SW 1271 (cell line): ENCODE results near the gene FNBP1L.
A peak's percentile ranks its signal among the peaks of the same experiment; 100 is the strongest.

Experiments used
- DNase-seq, 2 experiments: peaks; one replicate each; lab custom pipeline; 2025; lab: John Stamatoyannopoulos, UW

The FNBP1L gene

GRCh38 chr1:93489756-93490155 lies 41.8 kb downstream of the FNBP1L start:
- no peak for DNase-seq

GRCh38 chr1:93490357-93490756 lies 42.4 kb downstream of the FNBP1L start:
- no peak for DNase-seq

GRCh38 chr1:93495911-93496310 lies 48.0 kb downstream of the FNBP1L start:
- DNase-seq = no peak

DNA sequence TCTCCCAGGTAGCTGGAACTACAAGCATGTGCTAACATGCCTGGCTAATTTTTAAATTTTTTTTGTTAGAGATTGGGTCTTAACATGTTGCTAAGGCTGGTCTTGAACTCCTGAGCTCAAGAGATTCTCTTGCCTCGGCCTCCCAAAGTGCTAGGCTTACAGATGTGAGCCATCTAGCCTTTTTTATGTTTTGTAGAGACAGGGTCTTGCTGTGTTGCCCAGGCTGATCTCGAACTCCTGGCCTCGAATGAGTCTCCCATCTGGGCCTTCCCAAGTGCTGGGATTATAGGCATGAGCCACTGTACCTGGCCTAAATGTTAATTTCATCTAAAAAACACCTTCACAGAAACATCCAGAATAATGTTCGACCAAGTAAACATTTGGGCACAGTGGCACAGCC lies 48.6 kb downstream of the FNBP1L start:
- no peak for DNase-seq

- no peak for DNase-seq
Measured at GRCh38 chr1:93499075-93499474, 51.2 kb downstream of the FNBP1L start.

GRCh38 chr1:93499533-93499932 lies 51.6 kb downstream of the FNBP1L start:
- no peak for DNase-seq

DNA sequence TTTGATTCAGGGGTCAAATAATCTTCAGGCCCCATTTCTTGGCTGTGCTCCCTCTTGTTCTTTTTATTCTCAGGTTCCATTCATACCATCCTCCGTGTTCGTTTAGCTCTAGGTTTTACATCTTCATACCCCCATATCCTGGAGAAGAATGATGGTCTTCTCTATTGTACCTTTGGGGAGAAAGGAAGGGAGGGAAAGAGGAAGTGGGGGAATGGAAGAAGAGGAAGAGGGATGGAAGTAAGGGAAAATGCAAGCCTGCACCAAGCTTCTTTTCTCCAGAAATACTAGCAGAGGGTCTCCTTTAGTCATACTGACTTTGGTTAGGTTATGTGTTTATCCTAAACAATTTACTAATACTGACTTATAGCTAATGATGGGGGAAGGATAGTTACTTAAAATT lies 52.4 kb downstream of the FNBP1L start:
- no peak for DNase-seq

- no peak for DNase-seq
Measured at GRCh38 chr1:93501399-93501798, 53.5 kb downstream of the FNBP1L start.

GRCh38 chr1:93501829-93502369 lies 54.0 kb downstream of the FNBP1L start:
- DNase-seq = no peak

- DNase-seq = no peak
Measured at GRCh38 chr1:93502571-93502970, 54.7 kb downstream of the FNBP1L start.

DNA sequence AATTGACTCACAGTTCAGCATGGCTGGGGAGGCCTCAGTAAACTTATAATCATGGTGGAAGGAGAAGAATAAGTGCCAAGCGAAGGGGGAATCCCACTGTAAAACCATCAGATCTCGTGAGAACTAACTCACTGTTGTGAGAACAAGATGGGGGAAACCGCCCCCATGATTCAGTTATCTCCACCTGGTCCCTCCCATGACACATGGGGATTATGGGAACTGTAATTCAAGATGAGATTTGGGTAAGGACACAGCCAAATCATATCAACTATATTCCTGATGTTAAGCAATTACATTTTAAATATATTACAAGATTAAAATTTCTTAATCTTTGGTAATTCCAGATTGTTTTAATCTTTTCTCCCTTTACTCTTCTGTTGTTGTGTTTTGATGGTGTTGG lies 55.2 kb downstream of the FNBP1L start:
- DNase-seq = no peak

DNA sequence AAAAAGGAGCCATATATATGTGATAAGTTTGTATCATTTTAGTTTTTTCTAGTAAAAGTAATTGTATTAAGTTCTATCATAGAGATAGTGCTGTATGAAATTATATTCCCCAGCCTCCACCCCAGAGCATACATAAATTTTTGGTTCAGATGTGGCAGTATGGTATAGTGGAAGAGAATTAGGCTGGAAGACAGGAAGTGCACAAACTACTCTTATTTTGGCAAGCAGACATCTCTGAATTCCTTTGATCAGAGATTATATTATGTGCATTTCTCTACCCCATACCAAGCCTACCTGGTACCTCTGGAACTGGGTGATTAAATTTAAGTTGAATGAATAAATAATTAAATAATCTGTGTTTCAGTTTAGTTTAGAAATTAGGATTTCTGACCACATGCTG lies 55.9 kb downstream of the FNBP1L start:
- DNase-seq = no peak

DNA sequence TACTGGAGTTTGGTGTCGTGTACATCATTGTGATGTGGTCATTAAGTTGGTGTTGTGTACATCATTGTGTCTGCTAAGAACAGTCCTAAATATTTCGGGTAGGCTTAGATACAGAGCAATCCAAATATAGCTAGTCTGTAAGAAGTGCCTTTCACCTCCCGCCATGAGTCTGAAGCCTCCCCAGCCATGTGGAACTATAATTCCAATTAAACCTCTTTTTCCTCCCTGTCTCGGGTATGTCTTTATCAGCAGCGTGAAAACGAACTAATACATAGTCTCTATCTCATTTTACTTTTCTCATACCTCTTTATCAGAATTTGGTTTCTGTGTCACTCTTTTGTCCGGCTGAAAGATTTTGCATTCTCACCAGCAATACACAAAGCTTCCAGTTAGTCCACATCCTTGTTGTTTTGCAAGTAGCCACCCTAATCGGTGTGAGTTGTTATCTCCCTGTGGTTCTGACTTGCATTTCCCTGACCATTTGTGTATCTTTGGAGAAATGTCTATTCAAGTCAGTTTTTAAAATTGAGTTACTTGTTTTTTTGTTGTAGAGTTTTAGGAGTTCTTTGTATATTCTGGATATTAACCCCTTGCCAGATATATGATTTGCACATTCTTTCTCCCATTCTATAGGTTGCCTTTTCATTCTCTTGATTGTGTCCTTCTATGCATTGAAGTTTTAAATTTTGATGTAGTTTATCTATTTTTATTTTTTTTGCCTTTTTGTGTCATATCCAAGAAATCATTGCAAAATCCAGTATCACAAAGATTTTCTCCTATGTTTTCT lies 56.5 kb downstream of the FNBP1L start:
- no peak for DNase-seq

DNA sequence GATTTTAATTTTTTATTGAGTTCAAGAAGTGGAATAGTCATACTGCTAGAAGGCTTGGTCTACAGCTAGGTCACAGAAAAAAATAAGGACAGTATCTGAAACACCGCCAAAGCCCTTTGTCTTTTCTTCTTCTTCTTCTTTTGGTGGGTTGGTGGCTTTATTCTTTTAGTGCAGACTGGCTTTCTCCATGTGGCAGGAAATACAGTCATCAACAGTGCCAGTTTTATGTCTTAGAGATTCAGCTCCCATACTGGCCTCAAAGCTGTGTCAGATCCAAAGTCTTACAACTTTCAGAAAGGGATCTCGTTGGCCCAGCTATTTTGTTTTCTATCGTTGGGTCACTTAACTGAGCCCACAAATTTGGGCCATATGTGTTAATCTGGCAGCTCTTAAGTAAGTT lies 58.2 kb downstream of the FNBP1L start:
- no peak for DNase-seq

- no peak for DNase-seq
Measured at GRCh38 chr1:93516164-93516563, 68.2 kb downstream of the FNBP1L start.

DNA sequence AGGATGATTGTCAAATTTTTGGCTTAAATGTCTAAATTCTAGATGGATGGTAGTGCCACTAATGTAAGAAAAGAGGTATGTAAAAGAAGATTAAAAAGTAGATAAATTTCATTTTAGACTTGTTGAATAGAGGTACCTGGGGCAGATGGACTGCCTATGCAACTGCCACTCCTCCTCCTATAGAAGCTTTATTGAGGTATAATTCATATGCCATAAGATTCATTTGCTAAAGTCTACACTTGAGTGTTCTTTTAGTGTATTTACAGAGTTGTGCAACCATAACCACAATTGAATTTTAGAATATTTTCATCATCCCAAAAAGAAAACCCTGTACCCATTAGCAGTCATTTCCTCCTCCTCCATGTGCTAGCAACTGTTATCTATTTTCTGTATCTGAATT lies 70.6 kb downstream of the FNBP1L start:
- DNase-seq = no peak

DNA sequence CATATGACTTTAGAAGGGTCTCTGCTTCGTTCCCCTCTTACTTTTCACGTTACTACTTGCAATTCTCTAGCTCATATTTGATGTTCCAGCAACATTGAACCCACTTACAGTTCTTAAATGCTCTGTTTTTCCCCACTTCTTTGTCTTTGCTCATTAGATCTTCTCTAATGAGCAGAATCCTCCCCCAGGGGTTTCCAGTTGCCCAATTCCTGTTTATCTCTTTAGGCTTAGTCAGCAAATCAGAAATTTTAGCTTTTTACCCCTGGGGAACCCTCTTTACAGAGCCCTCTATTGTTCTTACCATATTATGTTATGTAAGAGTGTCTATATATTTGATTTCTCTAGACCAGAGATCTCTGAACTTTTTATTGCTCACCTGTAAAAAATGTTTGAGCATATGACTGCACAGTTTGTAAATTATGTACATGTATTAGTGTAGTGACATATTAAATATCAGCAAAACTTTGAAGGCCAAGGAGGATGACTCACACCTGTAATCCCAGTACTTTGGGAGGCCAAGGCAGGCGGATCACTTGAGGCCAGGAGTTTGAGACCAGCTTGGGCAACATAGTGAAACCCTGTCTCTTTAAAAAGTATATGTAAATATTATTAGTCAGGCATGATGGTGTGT lies 71.4 kb downstream of the FNBP1L start:
- peak in 1 of 2 experiments; percentile 4 for DNase-seq

- no peak for DNase-seq
Measured at GRCh38 chr1:93521618-93522017, 73.7 kb downstream of the FNBP1L start.

DNA sequence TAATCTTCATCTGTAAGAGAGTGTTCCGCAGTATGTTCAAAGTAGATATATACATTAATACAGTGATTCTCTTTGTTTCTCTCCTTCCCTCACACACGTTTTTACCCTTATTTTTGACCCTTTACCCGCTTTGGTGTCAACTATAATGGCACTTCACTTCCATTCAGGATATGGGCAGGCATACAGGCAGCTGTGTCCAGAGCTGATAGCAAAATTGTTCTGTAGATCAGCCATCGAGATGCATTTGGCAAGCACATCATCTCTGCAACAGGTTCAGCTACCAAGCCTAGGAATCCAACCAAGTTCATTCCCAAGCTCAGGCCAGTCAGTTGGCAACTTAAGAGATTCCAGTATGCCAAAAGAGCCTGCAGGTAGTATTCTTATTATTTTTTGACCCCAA lies 74.8 kb downstream of the FNBP1L start:
- DNase-seq = no peak

- no peak for DNase-seq
Measured at GRCh38 chr1:93525431-93525830, 77.5 kb downstream of the FNBP1L start.

- no peak for DNase-seq
Measured at GRCh38 chr1:93526431-93526830, 78.5 kb downstream of the FNBP1L start.

GRCh38 chr1:93528412-93528811 lies 80.5 kb downstream of the FNBP1L start:
- no peak for DNase-seq

DNA sequence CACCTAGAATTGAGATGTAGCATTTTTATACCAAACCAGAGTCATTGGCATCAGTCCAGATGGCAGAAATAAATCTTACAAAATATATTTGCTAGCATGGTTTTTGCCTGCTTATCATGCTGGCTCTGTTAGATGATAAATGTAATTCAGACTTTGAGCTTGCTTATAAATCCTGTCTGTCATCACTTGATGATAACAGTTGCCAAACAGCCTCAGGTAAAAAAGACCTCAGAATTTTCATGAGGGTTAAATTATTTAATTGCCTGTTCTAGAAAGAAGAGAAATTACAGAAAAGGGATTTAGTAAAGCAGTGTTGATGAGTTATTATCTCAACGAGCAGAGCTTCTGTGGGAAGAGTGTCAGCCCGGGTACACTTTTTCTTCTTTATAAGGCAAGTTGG lies 83.3 kb downstream of the FNBP1L start:
- no peak for DNase-seq
